GM12892 (cell line): ENCODE measurements around the gene CDH23.

Source experiments
- POLR2A ChIP-seq: IDR thresholded peaks from 2 replicates; pipeline ENCODE4 v1.6.1; 2011; ENCODE audit warnings: low read depth, low read length, control low read depth
- POLR2AphosphoS5 ChIP-seq: IDR thresholded peaks from 2 replicates; pipeline ENCODE4 v1.6.1; 2011; ENCODE audit warnings: low read depth, low read length, control low read depth
- TAF1 ChIP-seq: IDR thresholded peaks from 2 replicates; pipeline ENCODE4 v1.6.1; 2011; ENCODE audit warnings: low read depth, mild to moderate bottlenecking, control low read depth, low read length, borderline replicate concordance

DNA sequence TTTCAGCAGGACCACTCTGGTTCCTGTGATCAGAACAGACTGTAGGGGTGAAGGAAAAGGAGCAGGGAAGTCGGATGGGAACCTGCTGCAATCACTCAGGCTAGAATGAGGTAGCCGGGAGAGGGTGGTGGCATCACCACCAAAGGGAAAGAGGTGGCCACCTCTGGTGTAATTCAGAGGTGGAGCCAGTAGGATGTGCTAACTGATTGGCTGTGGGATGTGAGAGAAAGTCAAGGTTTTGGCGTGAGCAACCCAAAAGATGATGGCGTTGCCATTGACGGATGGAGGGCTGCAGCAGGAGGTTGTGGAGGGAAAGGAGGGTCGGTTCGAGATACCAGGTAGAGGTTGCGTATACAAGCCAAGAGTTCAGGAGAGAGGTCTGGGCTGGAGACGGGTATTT lies 384.0 kb downstream of the CDH23 start:
- TF ChIP-seq POLR2A = no peak
- no peak for TF ChIP-seq POLR2AphosphoS5
- no peak for TF ChIP-seq TAF1
